Measurements from ENCODE around the gene SGTB.

The SGTB gene

DNA sequence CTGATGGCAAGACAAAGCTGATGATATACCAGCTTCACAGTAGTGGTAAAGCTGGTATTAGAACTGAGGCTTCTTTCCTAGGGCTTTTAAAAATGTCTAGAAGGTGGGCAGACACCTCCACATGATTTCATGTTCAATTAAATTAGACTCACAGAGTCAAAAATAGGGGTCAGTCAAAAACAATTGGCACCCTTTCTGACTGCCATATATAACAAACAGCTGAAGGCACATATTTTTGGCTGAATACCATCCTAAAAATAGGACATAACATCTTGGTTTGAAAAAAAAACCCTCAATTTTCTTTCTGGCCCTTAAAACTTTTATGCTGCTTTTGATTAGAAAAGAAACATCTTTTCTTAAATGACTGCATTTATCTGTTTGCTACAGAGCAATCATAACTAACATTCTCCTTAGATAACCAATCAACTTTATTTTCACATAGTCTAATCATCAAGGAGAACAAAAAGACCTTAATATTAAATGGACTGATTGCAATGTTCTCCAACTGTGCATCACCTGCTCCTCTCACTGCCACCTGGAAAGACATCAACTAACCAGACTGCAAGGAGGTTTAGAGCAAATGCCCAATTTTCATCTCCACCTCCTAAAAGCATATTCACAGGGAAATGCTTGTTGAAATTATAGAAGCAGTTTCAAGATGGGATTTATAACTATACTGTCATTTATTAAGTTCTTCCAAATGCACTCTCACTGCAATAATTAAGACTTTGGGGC, 3.2 kb downstream of the SGTB start:
- H3K9ac ChIP-seq (ENCODE audit: low read length in 5 of 5) = no peak overlapping the region
- H3K4me3 ChIP-seq (ENCODE audit: low read depth in 1 of 5, low read length in 5 of 5) = no peak overlapping the region
- H3K27ac ChIP-seq (ENCODE audit: low read depth, low read length) = no peak overlapping the region
- peaks cover 0 to 26% (median 20%) of the 10 kb centered on the region in 5 donors for H3K4me1 ChIP-seq (ENCODE audit: control insufficient read depth in 5 of 5, insufficient read depth in 5 of 5, low read length in 5 of 5)
- H3K36me3 ChIP-seq (ENCODE audit: control insufficient read depth in 5 of 5, insufficient read depth in 5 of 5, low read length in 5 of 5) = peaks cover 0 to 7% (median 0%) of the 10 kb centered on the region in 5 donors
- H3K27me3 ChIP-seq (ENCODE audit: control insufficient read depth in 5 of 5, insufficient read depth in 4 of 5, low read length in 5 of 5) = no peaks in the 10 kb centered on the region
- H3K9me3 ChIP-seq (ENCODE audit: control insufficient read depth in 5 of 5, low read length in 5 of 5) = no peaks in the 10 kb centered on the region

DNA sequence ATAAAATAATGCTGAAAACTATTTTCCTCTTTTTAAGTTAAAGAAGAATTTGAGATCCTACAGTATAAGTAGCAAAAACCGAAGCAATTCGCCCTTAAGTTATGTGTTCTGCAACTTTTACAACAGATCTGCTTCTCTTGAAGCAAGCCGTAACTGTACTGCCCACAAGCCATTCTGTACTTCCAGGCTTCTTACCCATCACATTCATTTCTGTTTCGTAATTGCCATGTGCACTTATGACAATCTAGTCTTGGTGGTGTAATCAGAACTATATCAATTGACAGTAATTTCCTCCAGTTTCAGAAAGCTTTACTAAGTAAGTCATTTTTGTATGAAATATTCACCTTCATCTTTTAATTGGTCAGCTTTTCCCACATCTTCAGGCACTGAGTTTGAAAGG, 13.8 kb downstream of the SGTB start:
- no peaks in the 10 kb centered on the region for H3K4me1 ChIP-seq (ENCODE audit: control insufficient read depth in 5 of 5, insufficient read depth in 5 of 5, low read length in 5 of 5)
- H3K4me3 ChIP-seq (ENCODE audit: low read depth in 1 of 5, low read length in 5 of 5) = no peak overlapping the region
- no peaks in the 10 kb centered on the region for H3K9me3 ChIP-seq (ENCODE audit: control insufficient read depth in 5 of 5, low read length in 5 of 5)
- H3K9ac ChIP-seq (ENCODE audit: low read length in 5 of 5) = no peak overlapping the region
- H3K36me3 ChIP-seq (ENCODE audit: control insufficient read depth in 5 of 5, insufficient read depth in 5 of 5, low read length in 5 of 5) = peaks cover 8 to 31% (median 9%) of the 10 kb centered on the region in 5 donors
- H3K27me3 ChIP-seq (ENCODE audit: control insufficient read depth in 5 of 5, insufficient read depth in 4 of 5, low read length in 5 of 5) = no peaks in the 10 kb centered on the region
- H3K27ac ChIP-seq (ENCODE audit: low read depth, low read length) = no peak overlapping the region

DNA sequence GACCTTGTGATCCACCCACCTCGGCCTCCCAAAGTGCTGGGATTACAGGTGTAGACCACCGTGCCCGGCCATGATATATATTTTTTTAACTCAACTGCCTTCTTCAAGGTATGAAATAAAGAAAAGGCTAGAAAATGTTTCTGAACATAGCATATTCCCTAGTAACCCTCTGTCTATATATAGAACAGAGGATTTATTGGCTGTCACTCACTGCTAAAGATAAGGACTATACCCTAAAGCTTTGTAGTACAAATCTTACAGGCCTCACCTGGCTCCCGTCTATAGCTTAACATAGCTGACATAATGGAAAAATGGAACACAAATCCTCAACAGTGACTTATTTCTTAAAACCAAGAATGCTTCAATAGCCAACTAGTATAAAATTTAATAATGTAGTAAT, 14.2 kb downstream of the SGTB start:
- Histone ChIP-seq H3K9me3 (ENCODE audit: control insufficient read depth in 5 of 5, low read length in 5 of 5) (no peaks in the 10 kb centered on the region), H3K4me3 (ENCODE audit: low read depth in 1 of 5, low read length in 5 of 5) (no peak overlapping the region), H3K27ac (ENCODE audit: low read depth, low read length) (no peak overlapping the region), H3K4me1 (ENCODE audit: control insufficient read depth in 5 of 5, insufficient read depth in 5 of 5, low read length in 5 of 5) (no peaks in the 10 kb centered on the region), H3K9ac (ENCODE audit: low read length in 5 of 5) (no peak overlapping the region), H3K27me3 (ENCODE audit: control insufficient read depth in 5 of 5, insufficient read depth in 4 of 5, low read length in 5 of 5) (no peaks in the 10 kb centered on the region), H3K36me3 (ENCODE audit: control insufficient read depth in 5 of 5, insufficient read depth in 5 of 5, low read length in 5 of 5) (peaks cover 9 to 33% (median 10%) of the 10 kb centered on the region in 5 donors)

DNA sequence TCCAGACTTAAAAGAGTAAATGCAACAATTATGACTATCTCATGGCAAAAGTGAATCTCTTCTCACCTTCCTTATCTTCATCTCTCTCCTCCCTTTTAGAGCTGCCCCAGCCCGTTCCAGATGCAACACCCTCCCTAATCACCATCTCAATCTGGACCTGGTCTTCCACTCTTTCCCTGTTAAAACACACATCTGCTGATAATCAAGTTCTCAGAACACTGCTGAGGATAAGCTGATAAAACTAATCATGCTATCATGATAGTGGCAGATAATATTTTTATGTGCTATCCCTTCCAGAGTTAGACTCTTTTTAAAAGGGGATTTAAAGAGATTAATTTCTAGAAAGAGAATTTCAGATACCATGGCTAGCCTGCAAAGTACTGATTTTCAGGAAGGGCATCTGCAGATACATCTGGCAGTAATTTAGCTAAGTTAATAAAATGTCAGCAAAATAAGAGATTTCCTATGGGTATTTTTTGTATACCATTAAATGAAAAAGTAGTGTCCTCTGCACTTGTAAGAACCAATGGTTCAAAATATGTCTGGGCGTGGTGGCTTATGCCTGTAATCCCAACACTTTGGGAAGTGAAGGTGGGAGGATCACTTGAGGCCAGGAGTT, 17.2 kb downstream of the SGTB start:
- Histone ChIP-seq H3K4me3 (ENCODE audit: low read depth in 1 of 5, low read length in 5 of 5) (no peak overlapping the region), H3K36me3 (ENCODE audit: control insufficient read depth in 5 of 5, insufficient read depth in 5 of 5, low read length in 5 of 5) (peaks cover 0 to 24% (median 8%) of the 10 kb centered on the region in 5 donors), H3K9me3 (ENCODE audit: control insufficient read depth in 5 of 5, low read length in 5 of 5) (no peaks in the 10 kb centered on the region), H3K4me1 (ENCODE audit: control insufficient read depth in 5 of 5, insufficient read depth in 5 of 5, low read length in 5 of 5) (no peaks in the 10 kb centered on the region), H3K27ac (ENCODE audit: low read depth, low read length) (no peak overlapping the region), H3K27me3 (ENCODE audit: control insufficient read depth in 5 of 5, insufficient read depth in 4 of 5, low read length in 5 of 5) (no peaks in the 10 kb centered on the region), H3K9ac (ENCODE audit: low read length in 5 of 5) (no peak overlapping the region)

DNA sequence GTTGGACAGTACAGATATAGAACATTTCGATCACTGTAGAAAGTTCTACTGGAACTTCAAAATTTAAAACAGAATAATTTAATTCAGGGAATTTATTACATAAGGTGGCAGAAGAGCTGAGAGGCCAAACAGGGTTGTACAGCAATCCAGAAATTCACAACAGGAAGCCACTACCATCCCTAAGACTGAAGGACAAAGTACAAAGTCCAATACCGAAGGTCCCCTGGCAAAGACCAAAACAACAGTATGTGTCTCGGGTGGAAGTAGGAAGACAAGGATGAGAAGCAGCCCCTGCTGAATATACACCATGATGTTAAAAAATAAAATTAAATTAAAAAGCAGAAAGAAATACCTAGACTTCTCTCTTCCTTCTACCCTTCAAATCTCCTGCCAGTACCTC, 19.9 kb downstream of the SGTB start:
- Histone ChIP-seq H3K9me3 (ENCODE audit: control insufficient read depth in 5 of 5, low read length in 5 of 5) (no peaks in the 10 kb centered on the region), H3K4me1 (ENCODE audit: control insufficient read depth in 5 of 5, insufficient read depth in 5 of 5, low read length in 5 of 5) (no peaks in the 10 kb centered on the region), H3K36me3 (ENCODE audit: control insufficient read depth in 5 of 5, insufficient read depth in 5 of 5, low read length in 5 of 5) (peaks cover 0 to 19% (median 6%) of the 10 kb centered on the region in 5 donors), H3K4me3 (ENCODE audit: low read depth in 1 of 5, low read length in 5 of 5) (no peak overlapping the region), H3K27me3 (ENCODE audit: control insufficient read depth in 5 of 5, insufficient read depth in 4 of 5, low read length in 5 of 5) (no peaks in the 10 kb centered on the region), H3K27ac (ENCODE audit: low read depth, low read length) (no peak overlapping the region), H3K9ac (ENCODE audit: low read length in 5 of 5) (no peak overlapping the region)

DNA sequence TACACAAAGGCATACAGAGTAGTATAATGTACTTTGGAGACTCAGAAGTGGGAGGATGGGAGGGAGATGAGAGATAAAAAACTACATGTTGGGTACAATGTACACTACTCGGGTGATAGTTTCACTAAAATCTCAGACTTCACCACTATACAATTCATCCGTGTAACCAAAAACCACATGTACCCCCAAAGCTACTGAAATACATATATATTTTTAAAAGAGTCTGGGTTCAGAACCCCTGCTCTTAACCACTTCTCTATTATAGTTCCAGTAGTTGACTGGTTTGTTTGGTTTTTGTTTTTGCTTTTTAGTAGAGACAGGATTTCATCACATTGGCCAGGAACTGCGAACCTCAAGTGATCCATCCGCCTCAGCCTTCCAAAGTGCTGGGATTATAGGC, 22.6 kb downstream of the SGTB start:
- H3K27ac ChIP-seq (ENCODE audit: low read depth, low read length) = no peak overlapping the region
- no peaks in the 10 kb centered on the region for H3K4me1 ChIP-seq (ENCODE audit: control insufficient read depth in 5 of 5, insufficient read depth in 5 of 5, low read length in 5 of 5)
- no peaks in the 10 kb centered on the region for H3K9me3 ChIP-seq (ENCODE audit: control insufficient read depth in 5 of 5, low read length in 5 of 5)
- no peak overlapping the region for H3K4me3 ChIP-seq (ENCODE audit: low read depth in 1 of 5, low read length in 5 of 5)
- no peak overlapping the region for H3K9ac ChIP-seq (ENCODE audit: low read length in 5 of 5)
- H3K27me3 ChIP-seq (ENCODE audit: control insufficient read depth in 5 of 5, insufficient read depth in 4 of 5, low read length in 5 of 5) = no peaks in the 10 kb centered on the region
- peaks cover 0 to 26% (median 6%) of the 10 kb centered on the region in 5 donors for H3K36me3 ChIP-seq (ENCODE audit: control insufficient read depth in 5 of 5, insufficient read depth in 5 of 5, low read length in 5 of 5)

DNA sequence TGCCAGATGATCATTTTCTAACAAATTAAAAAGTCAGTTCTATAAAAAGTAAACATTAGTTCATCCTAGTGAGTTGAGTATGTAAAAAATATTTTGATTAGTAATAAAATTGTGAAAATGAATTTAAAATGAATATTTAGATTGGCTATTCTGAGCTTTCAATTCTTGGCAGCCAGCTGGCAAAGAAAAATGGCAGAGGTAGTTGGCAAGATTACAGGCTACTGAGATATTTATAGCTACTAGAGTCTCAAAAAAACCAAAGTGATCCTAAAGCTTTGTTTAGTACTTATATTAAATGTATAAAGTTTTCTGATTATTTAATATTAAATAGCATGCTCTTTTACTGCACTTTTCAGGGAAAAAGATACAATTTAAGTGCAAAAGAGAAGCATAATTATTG, 25.0 kb downstream of the SGTB start:
- Histone ChIP-seq H3K9ac (ENCODE audit: low read length in 5 of 5) (no peak overlapping the region), H3K27me3 (ENCODE audit: control insufficient read depth in 5 of 5, insufficient read depth in 4 of 5, low read length in 5 of 5) (no peaks in the 10 kb centered on the region), H3K4me1 (ENCODE audit: control insufficient read depth in 5 of 5, insufficient read depth in 5 of 5, low read length in 5 of 5) (no peaks in the 10 kb centered on the region), H3K4me3 (ENCODE audit: low read depth in 1 of 5, low read length in 5 of 5) (no peak overlapping the region), H3K27ac (ENCODE audit: low read depth, low read length) (no peak overlapping the region), H3K9me3 (ENCODE audit: control insufficient read depth in 5 of 5, low read length in 5 of 5) (no peaks in the 10 kb centered on the region), H3K36me3 (ENCODE audit: control insufficient read depth in 5 of 5, insufficient read depth in 5 of 5, low read length in 5 of 5) (peaks cover 0 to 23% (median 5%) of the 10 kb centered on the region in 5 donors)

DNA sequence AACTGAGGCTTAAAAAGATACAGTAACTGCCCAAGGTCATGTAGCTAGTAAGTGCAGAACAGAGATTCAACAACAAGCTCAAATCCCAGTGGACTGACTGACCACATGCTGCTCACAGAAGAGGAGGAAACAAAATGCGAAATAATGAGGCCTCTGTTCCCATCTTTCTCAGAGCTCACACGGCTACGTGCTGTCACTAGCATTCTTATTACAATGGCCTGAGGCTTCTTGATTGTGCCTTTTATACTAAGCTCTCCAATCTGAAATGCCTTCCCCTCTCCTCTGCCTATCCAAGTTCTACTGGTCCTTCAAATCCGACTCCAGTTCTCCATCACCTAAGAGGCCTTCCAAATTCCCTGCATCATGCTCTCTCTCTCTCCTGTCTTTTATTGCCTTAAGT, 26.0 kb downstream of the SGTB start:
- H3K27me3 ChIP-seq (ENCODE audit: control insufficient read depth in 5 of 5, insufficient read depth in 4 of 5, low read length in 5 of 5) = no peaks in the 10 kb centered on the region
- H3K9ac ChIP-seq (ENCODE audit: low read length in 5 of 5) = no peak overlapping the region
- peaks cover 0 to 23% (median 5%) of the 10 kb centered on the region in 5 donors for H3K36me3 ChIP-seq (ENCODE audit: control insufficient read depth in 5 of 5, insufficient read depth in 5 of 5, low read length in 5 of 5)
- H3K4me1 ChIP-seq (ENCODE audit: control insufficient read depth in 5 of 5, insufficient read depth in 5 of 5, low read length in 5 of 5) = no peaks in the 10 kb centered on the region
- H3K27ac ChIP-seq (ENCODE audit: low read depth, low read length) = no peak overlapping the region
- H3K4me3 ChIP-seq (ENCODE audit: low read depth in 1 of 5, low read length in 5 of 5) = no peak overlapping the region
- H3K9me3 ChIP-seq (ENCODE audit: control insufficient read depth in 5 of 5, low read length in 5 of 5) = no peaks in the 10 kb centered on the region

DNA sequence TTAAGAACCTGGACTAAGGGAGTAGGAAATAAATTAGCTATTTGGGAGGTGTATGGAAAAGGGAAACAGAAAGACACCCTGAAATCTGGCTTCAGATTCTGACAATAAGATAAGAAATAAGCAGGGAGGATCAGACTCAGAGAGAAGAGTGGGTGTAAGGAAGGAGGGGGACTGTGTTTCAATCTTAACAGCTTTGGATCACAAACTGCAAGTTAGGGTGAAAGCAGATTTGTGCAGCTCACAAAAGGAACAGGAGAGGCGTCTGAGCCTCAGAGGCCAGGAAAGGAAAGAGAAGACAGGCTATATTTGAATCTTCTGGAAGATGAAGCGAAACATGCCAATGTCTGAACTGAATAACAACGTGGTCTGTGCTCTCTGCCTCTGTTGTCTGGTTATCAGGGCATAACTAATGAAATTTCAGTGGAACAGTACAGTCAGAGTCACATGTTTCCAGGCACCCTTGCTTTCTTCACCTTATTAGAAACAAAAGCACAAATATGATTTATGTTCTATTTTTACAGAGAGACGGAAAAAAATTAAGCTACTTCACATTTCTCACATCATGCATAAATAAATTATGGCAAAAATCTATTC, 26.6 kb downstream of the SGTB start:
- Histone ChIP-seq H3K9ac (ENCODE audit: low read length in 5 of 5) (no peak overlapping the region), H3K27ac (ENCODE audit: low read depth, low read length) (no peak overlapping the region), H3K36me3 (ENCODE audit: control insufficient read depth in 5 of 5, insufficient read depth in 5 of 5, low read length in 5 of 5) (peaks cover 0 to 23% (median 6%) of the 10 kb centered on the region in 5 donors), H3K27me3 (ENCODE audit: control insufficient read depth in 5 of 5, insufficient read depth in 4 of 5, low read length in 5 of 5) (no peaks in the 10 kb centered on the region), H3K4me1 (ENCODE audit: control insufficient read depth in 5 of 5, insufficient read depth in 5 of 5, low read length in 5 of 5) (no peaks in the 10 kb centered on the region), H3K4me3 (ENCODE audit: low read depth in 1 of 5, low read length in 5 of 5) (no peak overlapping the region), H3K9me3 (ENCODE audit: control insufficient read depth in 5 of 5, low read length in 5 of 5) (no peaks in the 10 kb centered on the region)

DNA sequence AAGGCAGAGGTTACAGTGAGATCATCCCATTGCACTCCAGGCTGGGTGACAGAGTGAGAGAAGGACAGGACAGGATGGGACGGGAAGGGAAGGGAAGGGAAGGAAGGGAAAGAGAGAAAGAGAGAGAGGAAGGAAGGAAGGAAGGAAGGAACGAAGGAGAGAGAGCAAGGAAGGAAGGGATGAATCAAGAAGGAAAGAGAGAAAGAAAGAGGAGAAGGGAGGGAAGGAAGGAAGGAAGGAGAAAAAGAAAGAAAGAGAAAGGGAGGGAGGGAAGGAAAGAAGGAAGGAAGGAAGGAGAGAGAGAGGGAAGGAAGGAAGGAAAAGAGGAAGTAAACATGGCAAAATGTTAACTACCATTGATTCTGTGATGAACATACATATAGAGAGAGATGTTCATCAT, 28.8 kb downstream of the SGTB start:
- Histone ChIP-seq H3K36me3 (ENCODE audit: control insufficient read depth in 5 of 5, insufficient read depth in 5 of 5, low read length in 5 of 5) (peaks cover 4 to 15% (median 11%) of the 10 kb centered on the region in 5 donors), H3K4me3 (ENCODE audit: low read depth in 1 of 5, low read length in 5 of 5) (no peak overlapping the region), H3K27ac (ENCODE audit: low read depth, low read length) (no peak overlapping the region), H3K9ac (ENCODE audit: low read length in 5 of 5) (no peak overlapping the region), H3K9me3 (ENCODE audit: control insufficient read depth in 5 of 5, low read length in 5 of 5) (no peaks in the 10 kb centered on the region), H3K27me3 (ENCODE audit: control insufficient read depth in 5 of 5, insufficient read depth in 4 of 5, low read length in 5 of 5) (no peaks in the 10 kb centered on the region), H3K4me1 (ENCODE audit: control insufficient read depth in 5 of 5, insufficient read depth in 5 of 5, low read length in 5 of 5) (no peaks in the 10 kb centered on the region)

Data from subcutaneous abdominal adipose tissue (tissue), 5 donors.